GM18519 (cell line): ENCODE data around the gene PGRMC2.
A peak's percentile ranks its signal among the peaks of the same experiment; 100 is the strongest.

Experiments used
- ATAC-seq: cut with Tn5 transposase; IDR thresholded peaks from one replicate; pipeline ENCODE4 v1.9.1; 2021; ENCODE audit warnings: mild to moderate bottlenecking, moderate library complexity; ENCODE audit not compliant: unreplicated experiment, low FRiP score

The PGRMC2 gene

GRCh38 chr4:128227991-128228571 is 59.5 kb downstream of the PGRMC2 start:
- no peak for ATAC-seq

- no peak for ATAC-seq
These were observed 62.5 kb downstream of the PGRMC2 start for GRCh38 chr4:128225148-128225547.

DNA sequence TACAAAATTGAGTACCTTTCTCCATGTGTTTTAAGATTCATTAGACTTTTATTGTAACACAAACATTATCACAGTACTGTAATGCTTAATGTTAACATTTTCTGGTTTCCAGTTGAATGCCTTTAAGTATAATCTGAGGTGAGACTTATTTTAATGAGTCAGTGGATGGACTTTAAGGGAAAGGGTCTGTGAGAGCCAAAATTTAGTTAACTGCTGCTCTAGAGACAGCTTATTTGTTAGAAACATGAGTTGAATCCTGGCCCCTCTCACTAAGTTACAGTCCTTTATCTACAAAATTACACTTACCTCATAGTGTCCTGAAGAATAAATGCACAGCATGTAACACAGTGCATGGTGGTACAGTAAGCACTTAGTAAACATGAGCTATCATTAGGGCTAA is 66.0 kb downstream of the PGRMC2 start:
- ATAC-seq = no peak

DNA sequence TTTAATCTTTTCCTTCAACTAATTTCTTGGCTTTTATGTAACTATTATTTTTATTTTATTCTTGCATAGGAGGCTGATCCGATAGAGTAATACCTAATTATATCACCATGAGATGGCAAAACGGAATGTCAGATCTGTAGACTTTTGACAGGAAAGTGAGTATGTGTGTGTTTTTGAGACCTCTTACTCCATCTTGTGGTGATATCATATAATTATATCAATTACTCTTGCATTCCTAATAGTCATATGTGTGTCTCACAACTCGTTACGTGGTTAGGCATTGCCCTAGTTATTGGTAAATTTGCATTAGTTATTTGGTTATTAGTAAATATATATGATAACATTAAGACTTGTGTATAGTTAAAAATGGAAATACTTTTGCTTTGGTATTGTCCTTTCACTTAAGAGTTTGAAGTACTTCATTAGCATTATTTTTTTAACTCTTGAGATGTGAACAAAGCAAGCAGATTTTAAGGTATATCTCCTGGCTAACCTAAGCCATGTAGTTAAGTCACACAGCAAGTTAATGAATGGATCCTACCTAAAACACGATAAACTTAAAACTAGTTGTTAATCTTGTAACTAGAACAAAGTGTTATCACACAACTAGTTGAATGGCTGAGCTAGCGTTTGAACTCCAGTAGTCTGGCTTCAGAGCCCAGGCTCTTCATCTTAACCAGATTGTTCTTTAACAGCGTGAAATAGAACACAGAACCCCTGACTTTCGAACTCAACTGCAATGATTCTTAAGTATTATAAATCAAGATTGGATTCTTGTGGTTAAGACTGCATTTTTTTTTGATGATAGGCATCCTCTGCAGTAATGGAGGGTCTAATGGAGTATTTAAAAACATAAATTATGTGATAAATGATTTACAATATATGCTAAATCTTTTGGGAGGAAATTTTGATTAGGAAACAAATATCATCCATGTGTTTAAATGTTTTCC is 67.1 kb downstream of the PGRMC2 start:
- ATAC-seq = peak; percentile 97
